ENCODE measurements around the gene LHFPL6. TPM values are rescaled to one million over a fixed set of nuclear protein-coding genes. Genes with fewer than 3 reads are reported as not detected.

Gene LHFPL6
- polyA plus RNA-seq, 1 donor, result 48.9 TPM

DNA sequence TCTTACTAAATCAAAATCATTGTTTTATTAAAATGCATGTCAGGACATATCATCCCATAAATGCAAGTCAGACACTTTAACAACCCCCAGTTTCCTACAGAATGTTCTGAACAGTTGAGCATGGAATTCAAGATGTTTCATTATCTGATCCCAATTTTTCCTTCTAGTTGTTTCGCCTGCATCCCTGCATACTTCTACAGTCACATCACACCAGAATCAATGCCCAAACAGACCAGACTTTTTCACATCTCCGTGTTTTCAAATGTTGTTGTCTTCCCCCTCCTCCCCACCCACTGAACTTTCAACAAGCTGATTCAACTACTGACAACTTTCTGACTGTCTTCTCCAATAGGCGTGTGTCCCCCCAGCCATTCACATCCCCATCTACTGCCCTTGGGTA is 48.6 kb downstream of the LHFPL6 start:
- DNase-seq (ENCODE audit: low read depth), result no peak

DNA sequence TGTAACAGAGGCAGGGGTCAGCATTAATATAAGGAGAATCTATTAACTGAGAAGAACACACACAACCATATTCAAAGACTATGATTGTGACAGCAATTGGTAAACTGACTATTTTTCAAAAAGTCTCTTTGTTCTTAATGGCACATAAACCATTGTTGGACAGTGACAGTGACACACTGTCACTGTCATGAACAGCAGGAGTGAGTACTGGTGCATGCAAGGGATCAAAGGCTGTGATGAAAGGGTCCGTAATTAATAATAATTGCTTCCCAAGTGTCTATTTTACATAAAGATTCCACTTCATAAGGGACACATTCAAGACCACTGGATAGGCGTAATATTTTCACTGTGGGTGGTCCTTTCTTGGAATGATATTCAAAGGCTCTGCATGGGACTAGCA is 50.7 kb downstream of the LHFPL6 start:
- no peak for DNase-seq (ENCODE audit: low read depth)

DNA sequence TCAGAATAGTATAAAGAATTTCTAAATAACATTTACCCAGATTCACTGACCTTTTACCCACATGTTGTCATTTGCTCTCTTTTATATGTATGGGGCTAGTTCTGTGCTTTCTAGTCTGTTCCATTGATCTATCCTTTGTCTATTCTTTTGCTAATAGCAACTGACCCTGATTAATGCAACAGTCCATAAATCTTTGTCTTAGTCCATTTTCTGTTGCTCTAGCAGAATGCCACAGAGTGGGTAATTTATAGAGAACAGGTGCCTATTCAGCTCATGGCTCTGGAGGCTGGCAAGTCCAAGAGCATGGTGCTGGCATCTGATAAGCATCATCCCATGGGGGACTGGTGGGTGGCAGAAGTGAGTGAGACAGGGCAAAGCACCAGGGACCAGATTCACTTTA is 52.1 kb downstream of the LHFPL6 start:
- no peak for DNase-seq (ENCODE audit: low read depth)

DNA sequence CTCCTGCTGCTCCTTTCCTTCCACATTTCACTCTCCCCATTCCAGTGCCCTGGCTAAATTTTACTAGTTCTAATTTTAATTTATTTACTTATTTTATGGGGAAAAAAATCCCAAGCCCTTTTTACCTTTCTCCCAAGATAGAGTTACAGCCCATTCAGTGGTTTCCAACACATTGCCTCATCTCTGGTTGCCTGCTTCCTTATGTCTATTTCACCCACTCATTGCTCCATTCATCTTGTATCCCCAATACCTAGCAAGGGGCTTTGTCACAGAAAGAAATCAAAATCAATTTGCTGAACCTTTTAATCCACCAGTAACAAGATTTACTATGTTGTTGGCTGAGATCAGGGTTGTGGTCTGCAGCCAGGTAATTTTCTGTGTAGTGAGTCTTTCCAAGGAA is 55.9 kb downstream of the LHFPL6 start:
- DNase-seq (ENCODE audit: low read depth), result no peak

DNA sequence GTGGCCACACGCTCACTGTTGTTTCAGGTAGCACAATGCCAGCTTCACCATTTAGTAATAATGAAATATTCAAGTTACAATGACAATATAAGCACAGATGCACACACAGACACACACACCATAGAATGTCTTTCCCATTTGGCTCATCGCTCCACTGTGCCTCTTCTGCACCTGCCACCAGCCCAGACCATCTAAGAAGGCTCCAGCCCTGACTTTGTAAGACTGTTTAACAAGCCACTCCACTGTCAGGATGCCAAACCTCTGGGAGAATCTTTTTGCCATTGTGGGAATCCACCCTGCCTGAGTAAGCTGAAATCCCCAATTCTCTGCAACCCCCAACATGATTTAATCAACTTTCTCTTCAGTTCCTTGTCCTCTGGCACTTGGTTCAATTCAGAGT is 60.6 kb downstream of the LHFPL6 start:
- DNase-seq (ENCODE audit: low read depth), result no peak

DNA sequence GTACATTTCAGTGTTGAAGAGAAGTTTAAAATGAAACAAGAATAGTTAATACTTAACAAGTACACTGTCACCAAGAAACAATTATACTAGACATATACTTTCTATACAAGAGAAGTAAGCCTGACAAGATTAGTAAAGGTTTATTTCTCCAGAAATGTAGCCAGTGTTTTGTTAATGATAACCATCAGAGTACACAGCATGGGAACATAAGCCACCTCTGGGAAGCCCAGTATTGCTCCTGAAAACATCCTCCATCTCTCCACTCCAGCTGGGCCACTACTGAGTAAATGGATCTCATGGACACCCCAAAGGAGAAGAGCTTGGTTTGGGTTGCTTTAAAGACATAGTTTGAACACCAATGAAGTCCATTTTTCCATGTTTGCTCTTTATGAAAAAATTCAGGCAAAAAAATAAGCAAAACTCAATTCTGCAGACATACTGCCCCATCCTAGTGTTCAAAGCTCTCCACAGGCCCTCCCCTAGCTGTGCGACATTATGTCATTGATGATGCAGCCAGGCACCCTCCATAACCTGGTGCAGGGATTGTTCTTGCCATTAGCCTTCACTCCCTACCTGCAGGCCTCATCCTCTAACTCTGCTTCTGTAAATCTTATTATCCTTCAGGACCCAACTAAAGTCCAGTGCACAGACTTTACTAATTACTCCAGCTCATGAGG is 61.9 kb downstream of the LHFPL6 start:
- no peak for DNase-seq (ENCODE audit: low read depth)

DNA sequence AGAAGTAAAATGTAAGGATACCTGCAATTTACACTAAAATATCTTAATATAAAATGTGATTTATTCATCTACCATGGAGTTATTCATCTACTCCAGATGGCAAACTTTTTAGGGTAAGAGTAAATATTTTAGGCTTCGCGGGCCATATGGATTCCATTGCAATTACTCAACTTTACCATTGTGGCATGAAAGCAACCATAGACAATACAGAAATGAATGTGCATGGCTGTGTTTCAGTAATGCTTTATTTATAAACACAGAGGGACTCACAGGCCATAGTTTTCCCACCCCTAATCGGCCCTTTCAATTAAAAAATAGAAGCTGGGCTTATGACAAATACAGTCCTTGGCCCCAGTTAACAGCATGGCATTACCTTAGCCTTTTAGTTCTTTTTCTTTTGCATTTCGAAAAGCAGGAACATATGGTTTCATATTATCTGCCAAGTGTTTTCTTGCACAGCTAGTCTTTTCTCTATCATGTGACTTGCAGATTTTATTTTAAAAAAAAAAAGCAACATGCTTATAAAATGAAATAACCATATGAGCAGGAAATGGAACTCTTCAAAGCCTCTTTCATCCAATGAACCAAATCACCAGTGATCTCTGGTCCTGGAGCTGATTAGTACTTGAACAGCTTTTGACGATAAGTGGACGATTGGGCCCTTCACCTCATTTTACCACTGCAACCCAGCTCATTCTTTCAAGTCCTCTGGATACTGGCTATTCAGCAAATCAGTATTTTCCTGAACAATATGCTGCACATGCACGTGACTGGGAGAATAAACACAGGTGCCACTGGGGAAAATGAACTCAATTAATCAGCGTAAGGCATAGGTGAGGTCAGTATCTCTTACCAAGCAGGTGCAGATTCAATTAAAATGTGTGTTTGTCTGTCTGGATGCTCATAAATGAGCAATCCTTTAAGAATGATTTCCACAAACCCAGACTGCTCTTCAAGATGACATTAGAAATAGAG is 63.9 kb downstream of the LHFPL6 start:
- no peak for DNase-seq (ENCODE audit: low read depth)

DNA sequence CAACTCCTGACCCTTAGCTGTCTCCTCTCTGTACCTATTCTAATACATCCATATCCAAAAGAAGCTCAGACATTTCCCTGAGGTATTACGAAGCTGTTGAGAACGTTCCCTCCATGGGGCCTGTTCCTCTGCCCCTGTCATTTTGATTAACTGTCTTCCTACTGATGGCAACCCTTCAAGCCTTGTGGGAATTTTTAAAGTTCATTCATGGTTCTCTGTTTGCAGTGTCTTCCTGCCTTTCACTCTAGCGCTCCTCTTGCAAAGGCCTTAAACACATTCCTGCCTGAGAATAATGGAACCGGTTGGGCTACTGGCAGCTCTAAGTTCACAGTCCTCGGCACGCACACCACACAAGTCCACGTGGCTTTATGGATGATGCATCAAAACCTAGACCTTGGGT is 66.1 kb downstream of the LHFPL6 start:
- no peak for DNase-seq (ENCODE audit: low read depth)

DNA sequence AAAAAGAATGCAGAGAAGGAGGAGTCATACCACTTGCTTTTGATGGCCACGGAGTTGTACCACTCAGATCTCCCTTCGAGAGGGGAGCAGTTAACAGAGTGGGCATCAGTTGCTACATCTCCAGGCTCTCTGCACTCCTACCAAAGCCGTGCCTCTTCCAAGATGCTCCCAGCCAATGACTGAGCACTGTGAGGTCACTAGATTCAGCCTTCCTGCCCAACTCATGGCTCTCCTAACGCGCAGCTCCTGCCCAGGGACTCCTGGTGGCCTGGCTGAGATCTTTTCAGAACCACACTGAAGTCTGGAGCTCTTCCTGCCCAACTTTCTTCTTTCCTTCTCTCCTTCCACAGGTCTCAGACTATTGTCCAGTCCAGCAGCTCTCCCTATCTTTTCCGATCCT is 66.7 kb downstream of the LHFPL6 start:
- DNase-seq (ENCODE audit: low read depth), result no peak

DNA sequence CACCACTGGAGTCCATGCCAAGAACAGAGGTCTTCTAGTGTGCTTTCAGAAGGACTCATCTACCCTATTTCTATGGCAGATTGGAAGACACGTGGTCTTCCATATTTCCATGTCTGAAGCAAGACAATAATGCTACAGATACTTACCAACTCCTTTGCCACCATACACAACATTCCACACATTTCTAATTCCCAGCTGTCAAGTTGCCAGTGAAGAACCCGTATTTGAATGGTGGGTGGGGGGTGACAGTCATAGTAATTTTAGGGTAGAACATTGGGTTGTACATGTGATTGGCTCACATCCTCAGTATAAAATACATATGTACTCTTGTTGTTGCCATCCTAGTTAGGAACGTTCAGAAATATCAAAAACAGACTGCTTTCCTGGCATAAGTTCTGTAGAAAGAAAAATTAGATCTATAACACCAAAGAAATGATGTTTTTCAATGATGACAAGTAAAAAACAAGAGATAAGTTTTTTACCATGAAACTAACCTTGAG is 69.3 kb downstream of the LHFPL6 start:
- no peak for DNase-seq (ENCODE audit: low read depth)

DNA sequence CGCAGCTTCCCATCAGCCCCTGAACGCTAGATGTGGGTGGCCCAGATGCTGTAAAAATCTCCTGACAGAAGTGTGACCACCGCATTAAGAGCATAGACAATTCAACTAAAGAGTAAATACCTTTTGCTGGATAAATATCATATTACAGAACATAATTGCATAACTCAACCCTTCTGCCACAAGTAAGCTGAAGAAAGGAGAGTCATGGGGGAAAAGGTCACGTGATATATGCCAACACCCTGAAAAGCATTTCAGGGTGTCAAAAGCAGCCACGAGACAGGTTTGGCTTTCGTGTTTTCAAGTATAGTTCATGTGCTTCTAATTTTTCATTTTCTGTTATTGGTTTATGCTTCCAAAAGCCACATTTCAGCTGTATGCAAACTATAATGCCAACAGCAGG is 71.3 kb downstream of the LHFPL6 start:
- no peak for DNase-seq (ENCODE audit: low read depth)

DNA sequence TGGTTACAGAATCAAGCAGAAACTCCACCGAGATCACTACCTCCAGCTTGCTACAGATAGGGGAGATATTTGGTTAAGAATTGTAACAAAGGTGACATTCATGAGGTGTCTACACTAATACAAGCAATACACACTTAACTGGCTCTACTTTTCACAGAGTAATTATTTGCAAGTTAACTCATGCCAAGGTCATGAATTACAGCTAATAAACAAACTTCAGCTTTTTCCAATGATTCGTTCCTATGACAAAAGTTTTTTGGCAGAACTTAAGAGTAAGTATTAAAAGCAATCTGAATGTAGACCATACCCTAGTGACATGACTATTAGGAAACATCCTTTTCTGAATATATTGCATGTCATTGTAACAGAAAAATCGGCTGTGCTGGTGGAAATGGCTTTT is 72.1 kb downstream of the LHFPL6 start:
- DNase-seq (ENCODE audit: low read depth), result no peak

DNA sequence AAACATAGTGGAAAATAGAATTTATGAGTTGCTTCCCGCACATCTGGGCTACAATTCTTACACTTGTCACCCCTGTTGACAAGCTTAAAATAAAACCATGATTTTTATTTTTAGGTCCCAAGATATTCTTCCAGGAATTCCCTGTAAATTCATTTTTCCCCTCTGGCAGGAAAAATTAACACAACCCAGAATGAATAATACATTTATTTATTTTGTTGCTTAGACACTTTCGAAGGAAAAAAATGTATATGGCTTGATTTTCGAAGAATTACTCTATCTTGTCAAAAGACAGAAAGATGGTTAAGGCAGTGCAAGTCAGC is 74.4 kb downstream of the LHFPL6 start:
- no peak for DNase-seq (ENCODE audit: low read depth)

DNA sequence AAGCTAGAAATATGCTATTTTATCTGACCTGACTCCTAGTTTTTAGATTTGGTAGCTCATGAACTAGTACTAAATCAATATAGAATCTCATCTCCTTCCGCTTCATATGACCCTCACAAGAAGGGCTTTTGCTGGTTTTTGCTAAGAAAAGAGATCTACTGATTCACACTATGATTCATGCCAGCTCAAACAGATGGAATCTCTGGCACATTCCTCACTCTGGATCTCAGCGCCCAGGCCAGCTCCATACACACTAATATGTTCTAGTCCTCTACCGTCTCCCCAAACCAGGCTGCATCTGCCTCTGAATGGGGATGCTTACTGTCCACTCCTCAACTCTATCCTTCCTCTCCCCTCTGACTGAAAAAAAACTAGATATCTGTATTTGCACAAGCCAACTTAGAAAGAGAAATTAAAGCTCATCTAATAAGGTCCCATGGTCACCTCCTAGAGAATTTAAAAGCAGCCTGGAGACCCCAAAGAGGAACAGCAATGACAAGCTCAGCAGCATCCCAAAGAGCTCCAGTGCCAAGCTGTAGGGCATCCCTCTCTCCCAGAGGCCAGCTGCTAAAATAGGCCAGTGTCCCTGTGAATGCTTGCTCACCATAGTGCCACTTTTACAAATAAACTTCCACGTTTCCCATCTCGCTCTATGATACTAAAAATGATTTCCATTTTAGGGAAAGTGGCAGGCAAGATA is 74.9 kb downstream of the LHFPL6 start:
- no peak for DNase-seq (ENCODE audit: low read depth)

DNA sequence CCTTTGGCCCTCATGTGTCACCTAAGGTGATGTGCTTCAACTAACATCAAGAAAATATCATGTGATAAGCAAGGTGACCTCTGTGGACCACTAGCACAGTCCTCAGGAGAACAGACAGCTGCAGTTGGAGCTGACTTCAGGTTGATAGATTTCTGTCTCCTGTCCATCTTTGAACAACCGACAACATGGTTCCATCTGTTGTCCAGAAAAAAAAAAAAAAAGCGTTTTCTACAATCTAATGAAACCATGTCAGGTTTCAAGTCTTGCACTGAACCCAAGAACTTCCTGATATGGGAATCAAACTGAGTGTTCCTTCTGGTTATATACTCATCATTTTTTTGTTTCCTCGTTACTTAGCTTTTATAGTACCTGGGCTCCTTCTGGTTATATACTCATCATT is 75.7 kb downstream of the LHFPL6 start:
- no peak for DNase-seq (ENCODE audit: low read depth)

DNA sequence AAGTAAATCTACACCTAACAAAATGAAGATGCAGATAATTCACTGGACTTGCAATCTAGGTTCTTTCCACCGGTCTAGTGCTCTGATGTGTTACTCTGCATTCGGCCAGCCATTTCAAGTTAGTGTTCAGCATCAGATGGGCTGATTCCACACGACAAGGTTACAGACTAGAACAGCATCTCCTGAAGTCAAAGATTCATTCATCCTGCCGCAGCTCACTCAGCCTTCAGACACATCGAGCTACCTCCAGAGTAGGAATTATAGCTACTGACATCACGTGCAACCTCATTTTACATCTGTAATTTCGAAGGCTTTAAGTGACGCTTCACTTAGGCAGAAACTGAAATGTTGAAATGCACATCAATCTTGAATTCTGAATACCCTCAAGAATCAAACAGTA is 76.5 kb downstream of the LHFPL6 start:
- DNase-seq (ENCODE audit: low read depth), result no peak

DNA sequence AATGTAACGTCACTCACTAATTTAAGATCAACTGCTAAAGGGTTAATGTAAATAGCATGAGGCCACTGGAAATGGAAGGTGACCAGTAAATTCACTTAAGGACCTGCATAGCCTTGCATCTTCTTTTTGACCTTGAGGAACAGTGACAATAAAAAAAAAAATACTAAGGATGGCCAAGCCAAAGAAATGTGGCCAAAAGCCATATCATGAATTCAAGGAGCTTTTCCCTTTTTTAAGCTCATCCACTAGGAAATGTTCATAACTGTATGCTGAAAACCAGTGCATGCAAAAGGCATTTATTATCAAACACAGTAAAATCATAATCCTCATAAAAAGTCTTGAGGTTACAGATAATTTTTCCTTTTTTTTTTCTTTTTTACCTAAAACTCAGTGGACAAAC is 77.5 kb downstream of the LHFPL6 start:
- DNase-seq (ENCODE audit: low read depth), result no peak

DNA sequence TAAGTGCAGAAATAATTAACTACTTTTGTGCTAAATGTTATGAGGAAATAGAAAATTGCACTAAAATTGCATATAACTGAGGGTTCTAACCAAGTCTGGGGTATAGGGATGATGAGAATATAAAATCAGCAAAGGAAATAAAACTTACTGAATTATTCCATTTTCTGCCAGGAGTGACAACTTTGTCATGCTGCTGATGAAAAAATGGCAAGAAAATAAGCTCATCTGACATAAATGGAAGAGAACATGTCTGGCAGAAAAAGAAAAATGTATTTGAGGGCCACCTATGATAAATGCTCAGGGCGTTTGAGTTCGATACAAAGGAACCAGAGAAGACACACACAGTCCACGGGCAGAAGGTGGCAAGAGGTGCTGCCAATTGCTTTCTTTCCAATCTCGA is 78.2 kb downstream of the LHFPL6 start:
- DNase-seq (ENCODE audit: low read depth), result no peak

DNA sequence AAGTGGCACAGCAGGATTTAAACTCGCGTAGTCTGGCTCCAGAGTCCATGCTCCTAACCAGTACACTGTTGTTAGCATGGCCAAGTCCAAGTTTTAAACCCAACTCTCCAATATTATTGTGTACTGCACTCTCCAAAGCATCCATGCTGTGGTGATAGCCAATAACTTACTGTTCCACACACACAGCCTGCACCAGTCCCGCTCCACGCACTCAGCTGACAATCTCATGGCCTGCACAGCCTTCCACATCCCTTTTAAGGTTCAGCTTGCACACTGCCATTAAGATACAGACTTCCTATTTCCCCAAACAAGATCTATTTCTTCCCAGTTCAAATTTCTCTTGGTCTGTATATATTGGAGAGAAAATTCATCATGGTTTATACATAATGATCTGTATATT is 80.7 kb downstream of the LHFPL6 start:
- DNase-seq (ENCODE audit: low read depth), result no peak

DNA sequence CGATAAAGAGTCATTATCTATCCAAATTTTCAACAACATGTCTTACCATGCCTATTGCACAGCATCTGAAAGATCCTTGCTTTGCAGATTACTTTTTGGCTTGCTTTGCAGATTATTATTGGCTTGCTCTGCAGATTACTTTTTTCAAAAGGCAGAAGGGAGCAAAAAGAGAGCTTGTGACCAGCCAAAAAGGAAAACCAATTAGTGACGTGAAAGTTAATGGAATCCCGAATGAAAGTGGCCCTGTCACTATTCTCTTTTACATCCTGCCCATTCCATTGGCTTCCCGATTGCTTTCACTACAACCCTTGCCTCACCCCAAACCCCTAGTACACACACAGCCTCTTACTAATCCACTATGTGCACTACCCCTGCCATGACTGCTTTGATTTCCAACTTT is 81.3 kb downstream of the LHFPL6 start:
- no peak for DNase-seq (ENCODE audit: low read depth)

DNA sequence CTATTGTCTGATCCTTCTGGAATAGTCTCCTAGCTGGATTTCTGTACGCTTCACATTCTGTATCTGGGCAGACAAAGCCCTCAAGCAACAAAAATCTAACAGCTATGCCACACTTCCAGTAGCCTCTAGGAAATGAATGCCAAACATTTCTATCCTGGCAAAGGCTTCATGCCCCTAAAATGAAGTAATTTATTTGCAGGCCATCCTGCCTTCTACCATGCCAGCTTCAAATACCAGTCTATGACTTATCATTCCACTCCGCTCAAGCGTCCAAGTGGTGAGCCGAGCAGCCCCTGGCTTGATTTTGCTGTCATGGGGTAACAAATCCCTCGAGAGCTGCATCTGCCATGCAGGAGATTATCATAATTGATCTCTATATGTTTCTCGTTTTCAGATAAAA is 86.9 kb downstream of the LHFPL6 start:
- no peak for DNase-seq (ENCODE audit: low read depth)

DNA sequence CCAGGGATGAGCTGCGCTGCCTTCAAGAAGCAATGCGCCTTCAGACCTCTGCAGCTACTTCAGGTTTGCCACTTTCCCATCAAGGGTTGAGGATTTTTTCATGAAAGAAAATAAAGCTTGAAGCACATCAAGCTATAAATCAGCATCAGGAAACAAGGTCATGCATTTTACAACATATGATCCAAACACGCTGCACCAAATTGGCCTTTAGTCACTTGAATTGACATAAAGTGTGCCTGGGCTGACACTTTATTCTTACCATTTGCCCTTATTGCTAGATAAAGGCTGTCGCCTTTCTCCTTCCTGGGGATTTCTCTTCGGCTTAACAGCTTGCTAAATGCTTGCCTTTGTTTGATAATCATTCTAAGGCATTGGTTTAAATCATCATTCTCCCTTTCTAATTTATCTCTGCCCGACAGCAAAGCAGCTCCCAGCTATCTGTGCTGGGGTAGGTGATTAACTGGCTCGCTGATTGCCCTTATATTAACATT is 87.7 kb downstream of the LHFPL6 start:
- DNase-seq (ENCODE audit: low read depth), result no peak
